Activated naive CD4-positive, alpha-beta T cell treated with anti-CD3 and anti-CD28 coated beads, Interleukin-2, amount 50 U/mL, for 72 hours (primary cell): ENCODE measurements around the gene TBX18. TPM values are rescaled to one million over a fixed set of nuclear protein-coding genes. Genes with fewer than 3 reads are reported as not detected.

ENCODE experiments used
- ATAC-seq, 2 donors: fragments of 150-1000 bp; cut with Tn5 transposase; 2 replicates each; pipeline ENCODE4 v1.10.0; 2021; ENCODE audit warnings: mild to moderate bottlenecking in 2 of 2, moderate library complexity in 2 of 2
- DNase-seq, 2 donors: peaks; one replicate each; pipeline ENCODE4 v3.0.0; 2021 to 2022; ENCODE audit warnings: low spot score in 2 of 2
- H3K27ac Mint-ChIP-seq, 2 donors: one replicate each; pipeline ENCODE4 v1.8.0; 2022; ENCODE audit warnings: mild to moderate bottlenecking in 2 of 2, mixed read lengths in 2 of 2
- H3K36me3 Mint-ChIP-seq, 2 donors: one replicate each; pipeline ENCODE4 v1.8.0; 2022; ENCODE audit warnings: mixed read lengths in 2 of 2
- H3K9me3 Mint-ChIP-seq, 2 donors: one replicate each; pipeline ENCODE4 v1.8.0; 2022; ENCODE audit warnings: mixed read lengths in 2 of 2
- total RNA-seq, 2 donors: library from RNA; stranded (reverse); gene quantifications; one replicate each; pipeline ENCODE4 v1.2.3, GENCODE V29; 2022

Gene TBX18
- total RNA-seq, 2 donors from 2014 or later = not detected

DNA sequence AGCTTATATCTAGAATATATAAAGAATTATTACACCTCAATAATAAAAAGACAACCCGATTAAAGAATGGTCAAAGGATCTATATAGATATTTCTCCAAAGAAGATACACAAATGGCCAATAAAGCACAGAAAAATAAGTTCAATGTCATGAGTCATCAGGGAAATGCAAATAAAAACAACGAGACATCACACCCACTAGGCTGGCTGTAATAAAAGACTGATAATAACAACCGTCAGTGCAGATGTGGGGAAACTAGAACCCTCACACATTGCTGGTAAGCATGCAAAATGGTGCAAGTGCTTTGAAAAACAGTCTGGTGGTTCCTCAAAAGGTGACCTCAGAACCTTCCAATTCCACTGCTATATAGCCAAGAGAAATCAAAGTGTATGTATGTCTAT, 33.0 kb downstream of the TBX18 start:
- ATAC-seq (no peak), DNase-seq (no peak)
- Mint-ChIP-seq H3K27ac (no peak overlapping the region), H3K9me3 (peaks cover 0 to 7% of the 10 kb centered on the region in 2 donors), H3K36me3 (no peaks in the 10 kb centered on the region)

DNA sequence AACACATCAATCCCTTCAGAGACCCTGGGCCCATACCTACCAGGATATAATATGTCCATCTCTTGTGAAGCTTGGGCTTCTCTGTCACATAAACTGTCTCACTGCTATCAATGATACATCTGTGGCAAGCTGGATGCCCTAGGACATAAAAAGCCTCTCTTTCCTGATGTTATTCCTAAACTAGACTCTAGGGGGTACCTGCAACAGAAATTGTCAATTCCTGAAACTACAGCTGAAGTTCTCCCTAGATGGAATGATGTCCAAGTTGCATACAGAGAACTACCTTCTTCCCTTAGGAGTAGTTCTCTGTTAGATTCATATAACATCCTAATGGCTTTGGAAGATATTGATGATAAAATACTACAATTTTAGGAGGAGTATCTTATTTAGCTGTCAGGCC, 35.8 kb downstream of the TBX18 start:
- no peak for ATAC-seq
- DNase-seq = no peak
- no peak overlapping the region for H3K27ac Mint-ChIP-seq
- no peaks in the 10 kb centered on the region for H3K36me3 Mint-ChIP-seq
- peaks cover 0 to 7% of the 10 kb centered on the region in 2 donors for H3K9me3 Mint-ChIP-seq

DNA sequence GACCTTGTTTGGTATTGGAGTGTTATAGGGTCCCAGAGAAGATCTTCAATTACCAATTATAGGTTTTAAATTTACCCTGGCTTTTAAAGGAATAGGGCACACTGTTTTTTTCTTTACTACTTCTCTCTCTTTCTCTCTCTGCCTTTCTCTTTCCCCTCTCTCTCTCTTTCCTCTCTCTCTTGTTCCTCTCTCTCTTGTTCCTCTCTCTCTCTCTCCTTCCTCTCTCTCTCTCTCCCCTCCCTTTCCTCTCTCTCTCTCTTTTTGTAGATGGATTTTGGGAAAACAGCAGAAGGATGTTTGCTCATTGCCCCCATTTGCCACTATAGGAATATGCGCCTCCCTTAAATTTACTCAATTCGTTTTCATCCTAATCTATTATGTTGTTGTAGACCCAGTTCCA, 45.2 kb downstream of the TBX18 start:
- DNase-seq = no peak
- no peak overlapping the region for H3K27ac Mint-ChIP-seq
- H3K9me3 Mint-ChIP-seq = peaks cover 0 to 4% of the 10 kb centered on the region in 2 donors
- no peaks in the 10 kb centered on the region for H3K36me3 Mint-ChIP-seq
- no peak for ATAC-seq

DNA sequence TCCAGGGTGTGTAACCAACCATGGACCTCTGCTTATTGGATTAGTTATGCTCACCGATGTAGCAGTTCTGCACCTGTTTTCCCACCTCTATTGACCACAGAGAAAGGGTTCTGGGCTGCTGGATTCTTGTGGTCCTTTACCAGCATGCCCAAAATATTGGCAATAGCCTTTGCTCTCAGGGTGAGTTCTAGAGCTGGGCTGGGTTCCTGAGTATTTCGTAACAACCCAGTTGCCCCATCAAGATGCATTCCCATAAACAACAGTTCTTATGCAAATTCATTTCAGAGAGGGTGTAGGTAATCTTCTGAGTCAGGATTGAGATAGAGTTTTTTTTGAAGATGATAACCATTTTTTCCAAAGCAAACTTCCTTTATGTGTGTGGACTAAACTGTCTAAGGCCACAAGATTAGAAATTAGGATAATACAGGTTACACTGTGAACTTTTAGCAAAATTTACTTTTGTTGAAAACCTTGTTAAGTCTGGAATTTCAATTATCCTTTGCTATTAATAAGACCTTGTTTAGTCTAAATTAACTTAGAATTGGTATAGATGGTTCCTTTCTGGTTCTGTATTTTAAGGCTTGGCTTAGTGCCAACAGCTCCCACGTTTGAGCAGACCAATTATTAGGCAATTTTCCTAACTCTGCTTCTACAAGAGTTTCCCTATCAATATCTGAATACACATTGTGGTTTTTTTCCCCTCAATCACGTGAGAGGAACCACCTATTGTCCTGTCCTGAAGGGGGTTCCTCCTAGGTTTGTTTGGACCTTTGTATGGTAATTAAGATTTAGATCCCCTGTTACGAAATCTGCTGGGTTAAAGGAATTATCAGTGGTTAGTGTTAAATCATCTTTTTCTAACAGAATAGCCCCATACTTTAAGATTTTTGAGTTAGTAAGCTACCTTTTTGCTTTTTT, 46.1 kb downstream of the TBX18 start:
- DNase-seq (no peak), ATAC-seq (no peak)
- peaks cover 0 to 4% of the 10 kb centered on the region in 2 donors for H3K9me3 Mint-ChIP-seq
- no peaks in the 10 kb centered on the region for H3K36me3 Mint-ChIP-seq
- H3K27ac Mint-ChIP-seq = no peak overlapping the region

DNA sequence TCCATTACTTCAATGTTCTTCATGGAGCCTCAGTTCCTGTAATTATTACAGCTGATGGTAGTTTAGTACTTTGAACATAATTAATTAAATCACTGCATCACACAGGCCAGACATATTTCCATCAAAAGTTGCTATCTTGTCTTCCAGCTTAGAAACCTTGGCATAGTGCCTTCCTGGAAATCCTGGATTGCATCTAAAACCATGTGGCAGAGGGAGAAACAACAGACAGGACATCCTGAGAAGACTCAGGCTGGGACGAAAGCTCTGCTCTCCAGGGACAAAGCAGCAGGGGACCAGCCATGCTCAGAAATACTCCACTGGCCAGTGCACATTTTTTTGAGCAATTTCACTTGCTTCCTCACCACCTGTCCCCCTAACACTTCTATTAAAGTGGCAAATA, 55.3 kb downstream of the TBX18 start:
- no peak overlapping the region for H3K27ac Mint-ChIP-seq
- no peaks in the 10 kb centered on the region for H3K36me3 Mint-ChIP-seq
- DNase-seq (no peak), ATAC-seq (no peak)
- peaks cover 8% of the 10 kb centered on the region in 2 donors for H3K9me3 Mint-ChIP-seq

DNA sequence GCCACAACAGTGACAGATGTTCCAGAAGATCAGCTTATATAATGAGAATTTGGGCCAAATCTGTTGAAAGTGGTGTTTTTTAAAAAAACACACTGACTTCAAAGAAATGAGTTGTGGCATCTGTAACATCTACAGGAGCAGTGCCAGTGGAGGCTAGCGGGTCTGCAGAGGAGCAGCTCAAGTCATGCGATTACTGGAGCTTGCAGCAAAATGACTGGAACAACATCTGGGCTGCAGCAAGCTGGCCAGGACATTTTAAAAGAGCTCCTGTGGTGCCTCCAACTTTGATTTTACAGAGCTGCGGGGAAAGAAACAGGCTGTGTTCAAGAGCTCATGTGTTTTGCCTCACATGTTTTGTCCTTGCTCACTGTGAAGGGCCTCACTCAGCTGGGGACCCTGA, 57.2 kb downstream of the TBX18 start:
- peaks cover 4 to 7% of the 10 kb centered on the region in 2 donors for H3K9me3 Mint-ChIP-seq
- no peak for ATAC-seq
- no peak overlapping the region for H3K27ac Mint-ChIP-seq
- no peaks in the 10 kb centered on the region for H3K36me3 Mint-ChIP-seq
- no peak for DNase-seq

DNA sequence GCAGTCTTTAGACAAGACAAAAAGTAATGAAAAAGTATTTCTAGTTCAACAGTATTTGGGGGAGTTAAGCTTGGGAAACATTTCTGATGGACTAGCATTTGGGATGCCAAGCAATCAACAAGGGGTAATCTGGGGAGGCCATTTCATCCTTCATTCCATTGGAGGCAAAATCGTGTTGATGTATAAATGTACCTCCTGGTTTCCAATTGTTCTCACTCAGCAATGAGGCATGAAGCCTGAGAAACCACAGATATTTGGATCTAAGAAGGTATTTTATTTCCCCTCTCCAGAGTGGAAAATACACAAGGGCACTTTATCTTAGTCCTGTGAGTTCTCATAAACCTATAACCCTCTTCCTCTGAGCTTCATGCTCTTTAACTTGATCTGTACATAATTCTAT, 68.2 kb downstream of the TBX18 start:
- ATAC-seq = no peak
- H3K9me3 Mint-ChIP-seq = peaks cover 0 to 7% of the 10 kb centered on the region in 2 donors
- H3K27ac Mint-ChIP-seq = no peak overlapping the region
- no peak for DNase-seq
- H3K36me3 Mint-ChIP-seq = no peaks in the 10 kb centered on the region

DNA sequence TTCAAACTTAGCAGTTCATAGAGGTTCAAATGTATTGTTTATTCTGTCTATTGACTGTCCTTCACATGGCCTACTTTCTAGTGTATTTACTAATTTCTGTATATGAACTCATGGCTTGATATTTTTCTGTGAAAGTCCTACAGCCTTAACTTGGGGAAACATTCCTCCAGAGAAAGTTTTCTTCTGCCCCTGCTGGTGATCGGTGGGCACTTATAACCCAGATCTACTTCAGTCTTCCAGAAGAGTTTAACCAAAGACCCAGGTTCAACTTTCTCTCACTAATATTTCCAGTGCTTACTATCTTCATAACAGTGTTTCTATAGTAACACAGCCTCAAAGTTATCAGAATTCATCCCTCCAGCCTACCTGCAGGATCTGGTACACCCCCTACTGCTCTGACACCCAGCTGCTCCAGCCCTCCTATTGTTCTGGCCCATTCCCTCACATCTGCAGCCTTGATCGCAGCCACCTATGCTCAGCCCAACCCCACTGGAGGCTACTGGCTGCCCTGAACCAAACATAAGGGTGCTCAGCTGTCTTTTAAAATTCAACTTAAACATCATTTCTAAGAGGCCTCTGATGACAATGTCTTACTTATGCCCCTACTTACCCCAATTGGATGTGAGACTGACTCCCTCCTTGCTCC, 72.3 kb downstream of the TBX18 start:
- Mint-ChIP-seq H3K27ac (no peak overlapping the region), H3K9me3 (peaks cover 0 to 4% of the 10 kb centered on the region in 2 donors), H3K36me3 (no peaks in the 10 kb centered on the region)
- no peak for ATAC-seq
- no peak for DNase-seq

DNA sequence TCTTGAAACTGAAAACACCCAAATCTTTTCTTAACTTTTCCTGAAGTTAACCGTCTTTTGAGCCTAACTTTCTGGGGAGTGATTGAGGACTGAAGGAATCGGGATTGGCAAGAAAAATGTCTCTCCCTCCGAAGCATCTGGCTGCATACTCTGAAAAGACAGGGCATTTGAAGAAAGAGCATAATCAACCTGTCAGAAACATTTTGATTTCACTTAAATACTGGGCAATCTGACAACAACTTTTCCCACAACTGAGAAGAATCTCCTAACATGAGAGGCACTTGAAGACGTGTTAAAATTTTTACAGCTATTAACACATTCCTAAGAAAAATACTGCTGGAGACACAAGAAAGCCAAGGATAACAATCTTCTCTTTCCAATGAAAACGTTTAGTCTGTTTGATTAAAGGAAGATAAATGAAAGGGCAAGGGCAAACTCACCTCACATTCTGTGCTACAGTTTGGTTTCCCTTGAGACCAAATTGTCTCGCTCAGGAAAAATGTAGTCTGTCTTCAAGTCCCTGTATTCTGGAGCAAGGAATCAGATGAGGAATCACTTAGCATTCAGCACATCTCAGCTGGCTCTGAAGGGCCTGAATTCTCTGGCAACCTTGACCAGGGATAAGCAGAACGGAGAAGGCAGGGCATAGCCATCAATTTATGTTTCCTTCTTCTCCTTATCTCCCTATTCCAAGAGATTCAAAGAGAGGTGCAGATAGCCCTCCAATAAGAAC, 76.1 kb downstream of the TBX18 start:
- DNase-seq = no peak
- H3K9me3 Mint-ChIP-seq = peaks cover 0 to 4% of the 10 kb centered on the region in 2 donors
- no peaks in the 10 kb centered on the region for H3K36me3 Mint-ChIP-seq
- no peak overlapping the region for H3K27ac Mint-ChIP-seq
- ATAC-seq = no peak

DNA sequence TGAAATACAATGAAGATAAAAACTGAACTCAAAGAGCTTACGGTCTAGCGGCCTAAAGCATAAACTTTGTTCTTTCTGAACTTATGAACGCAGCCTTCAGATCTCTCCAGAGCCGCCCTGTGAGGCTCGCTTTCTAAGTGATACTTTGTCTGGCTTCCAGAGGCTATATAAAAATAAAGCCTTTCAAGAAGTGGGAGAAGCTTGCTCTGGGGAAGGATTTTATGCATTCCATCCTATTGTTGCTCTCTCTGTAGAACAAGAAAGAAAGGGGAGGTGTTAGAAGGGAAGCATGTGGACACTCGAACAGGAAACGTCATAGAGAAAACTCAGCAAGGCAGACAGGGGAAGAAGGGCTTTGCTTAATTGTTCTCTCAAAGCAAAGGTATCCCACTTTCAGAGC, 77.0 kb downstream of the TBX18 start:
- no peaks in the 10 kb centered on the region for H3K36me3 Mint-ChIP-seq

DNA sequence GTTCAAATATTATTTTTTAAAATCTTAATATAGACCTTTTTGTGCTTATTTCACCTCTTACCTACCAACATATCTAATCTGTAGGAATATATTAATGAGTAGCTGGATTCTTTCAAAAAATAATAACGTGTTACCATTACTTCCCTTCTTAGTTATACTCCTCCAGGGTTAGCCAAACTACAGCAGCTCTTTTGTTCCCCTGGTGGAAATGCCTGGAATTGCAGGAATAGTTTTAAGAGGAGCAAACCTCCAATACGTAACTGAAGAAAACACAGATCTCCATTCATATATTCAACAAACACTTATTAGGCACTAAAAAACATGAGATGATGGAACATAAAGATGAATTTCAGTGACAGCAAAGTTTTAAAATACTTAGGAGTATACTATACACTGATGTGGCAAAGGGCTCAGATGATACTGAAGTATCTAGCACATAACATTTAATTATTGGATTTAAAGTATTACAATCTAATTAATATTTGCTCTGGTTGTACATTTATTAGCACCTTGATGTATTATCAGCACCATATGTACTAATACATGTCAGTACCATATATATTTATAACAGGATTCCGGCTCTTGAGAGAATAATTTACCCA, 78.3 kb downstream of the TBX18 start:
- DNase-seq = peak in 1 of 2 donors; percentile 18
- Mint-ChIP-seq H3K36me3 (no peaks in the 10 kb centered on the region), H3K27ac (no peak overlapping the region), H3K9me3 (peaks cover 0 to 5% of the 10 kb centered on the region in 2 donors)
- ATAC-seq = no peak

More for the DNA sequence above, 77.0 kb downstream of the TBX18 start:
- no peak for DNase-seq
- no peak for ATAC-seq
- no peak overlapping the region for H3K27ac Mint-ChIP-seq
- H3K9me3 Mint-ChIP-seq = peaks cover 0 to 4% of the 10 kb centered on the region in 2 donors

DNA sequence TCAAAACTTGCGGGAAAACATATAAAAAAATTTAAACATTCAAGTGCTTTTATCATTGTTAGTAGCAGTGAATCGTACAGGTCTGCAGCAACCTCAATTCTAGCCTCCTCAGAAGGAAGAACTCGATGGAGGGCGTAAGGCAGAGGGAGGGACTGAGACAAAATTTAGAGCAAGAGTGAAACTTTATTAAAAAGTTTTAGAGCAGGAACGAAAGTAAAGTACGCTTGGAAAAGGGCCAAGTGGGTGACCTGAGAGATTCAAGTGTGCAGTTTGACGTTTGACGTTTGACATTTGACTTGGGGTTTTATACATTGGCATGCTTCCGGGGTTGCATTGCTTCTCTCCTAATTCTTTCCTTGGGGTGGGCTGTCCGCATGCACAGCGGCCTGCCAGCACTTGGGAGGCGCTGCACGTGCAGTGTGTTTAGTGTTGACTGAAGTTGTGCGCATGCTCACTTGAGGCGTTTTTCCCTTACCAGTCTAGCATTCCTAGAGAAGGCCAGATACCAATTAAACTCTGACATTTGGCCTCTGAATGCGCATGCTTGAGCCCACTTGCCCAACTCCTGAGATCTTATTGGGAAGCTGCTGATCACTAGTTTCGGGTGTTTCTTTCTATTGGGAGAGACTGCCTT, 82.6 kb downstream of the TBX18 start:
- no peaks in the 10 kb centered on the region for H3K36me3 Mint-ChIP-seq
- ATAC-seq (no peak), DNase-seq (no peak)
- H3K9me3 Mint-ChIP-seq = peaks cover 0 to 11% of the 10 kb centered on the region in 2 donors
- H3K27ac Mint-ChIP-seq = no peak overlapping the region

DNA sequence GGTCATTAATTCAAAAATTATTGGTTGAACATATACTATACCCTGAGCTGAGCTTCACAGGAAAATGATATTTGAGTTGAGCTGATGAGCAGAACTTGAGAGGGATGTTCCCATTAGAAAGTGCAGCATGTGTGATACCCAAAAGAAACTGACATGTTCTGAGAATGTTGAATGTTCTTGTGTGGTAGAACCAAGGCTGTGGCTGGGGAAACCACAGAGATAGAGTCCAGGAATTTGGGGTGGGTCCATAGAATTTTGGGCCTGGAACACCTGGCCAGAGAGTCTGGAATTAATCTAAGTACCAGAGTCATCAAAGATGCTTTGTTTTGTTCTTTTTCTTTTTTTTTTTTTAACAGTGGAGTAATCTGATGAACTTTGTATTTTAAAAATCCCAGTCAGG, 88.7 kb downstream of the TBX18 start:
- peaks cover 0 to 19% of the 10 kb centered on the region in 2 donors for H3K9me3 Mint-ChIP-seq
- DNase-seq = no peak
- no peak overlapping the region for H3K27ac Mint-ChIP-seq
- no peak for ATAC-seq
- no peaks in the 10 kb centered on the region for H3K36me3 Mint-ChIP-seq

DNA sequence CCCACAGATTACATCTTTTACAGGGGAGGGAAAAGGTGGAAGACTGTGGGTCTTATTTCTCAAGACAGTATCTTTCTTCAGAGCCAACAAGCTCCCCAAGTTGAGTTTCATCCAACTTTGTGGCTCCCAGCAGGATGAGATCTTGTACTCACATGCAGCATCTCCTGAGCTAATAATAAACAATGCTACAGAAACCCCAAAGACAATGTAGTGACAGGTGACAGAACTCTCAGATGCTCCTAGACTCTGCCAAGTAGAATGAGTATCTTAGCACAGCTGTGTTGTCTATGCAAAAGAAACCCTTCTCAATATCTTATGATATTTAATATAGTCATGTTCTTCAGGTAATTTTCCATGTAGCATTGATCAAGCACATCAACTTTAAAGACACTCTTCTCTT, 90.0 kb downstream of the TBX18 start:
- Mint-ChIP-seq H3K36me3 (no peaks in the 10 kb centered on the region), H3K9me3 (peaks cover 0 to 16% of the 10 kb centered on the region in 2 donors), H3K27ac (no peak overlapping the region)
- DNase-seq = no peak
- no peak for ATAC-seq

DNA sequence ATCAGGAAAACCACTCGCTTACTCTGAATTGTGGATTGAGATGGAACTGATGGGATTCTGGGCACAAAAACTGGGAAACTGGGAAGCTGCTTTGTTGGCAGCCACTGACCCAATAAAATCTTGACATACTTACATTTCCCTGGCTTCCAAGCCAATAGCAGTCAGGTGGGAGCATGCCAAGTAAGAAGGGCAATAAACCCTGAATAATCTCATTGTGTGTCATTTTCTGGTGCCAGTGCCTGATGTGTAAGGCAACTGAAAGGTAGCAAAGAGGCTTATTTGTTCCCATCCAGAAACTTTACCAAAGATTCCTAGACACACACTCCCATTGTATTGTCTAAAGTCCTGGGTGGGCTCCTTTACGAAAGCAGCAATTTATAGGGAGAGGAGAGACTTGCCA, 93.2 kb downstream of the TBX18 start:
- no peak for ATAC-seq
- H3K9me3 Mint-ChIP-seq = peaks cover 4 to 19% of the 10 kb centered on the region in 2 donors
- no peak for DNase-seq

DNA sequence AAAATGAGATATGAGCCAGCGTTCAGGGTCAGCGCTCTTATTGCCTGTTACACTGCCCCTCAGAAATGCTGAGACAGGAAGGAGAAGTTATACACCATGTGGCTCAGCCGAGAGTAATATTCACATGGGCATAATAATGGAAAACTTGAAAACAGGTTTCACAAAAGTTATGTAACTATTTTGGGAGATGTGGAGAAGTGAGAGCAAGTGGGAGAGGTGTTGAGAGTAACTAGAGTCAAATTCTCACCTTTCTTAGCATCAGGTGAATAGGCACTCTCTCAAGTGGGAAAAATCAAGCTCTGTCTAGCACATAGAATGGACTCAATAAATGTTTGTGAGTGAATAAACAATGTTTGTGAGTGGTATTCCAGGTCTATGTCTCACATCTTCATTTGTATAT, 94.5 kb downstream of the TBX18 start:
- ATAC-seq (no peak), DNase-seq (no peak)
- H3K9me3 Mint-ChIP-seq = peaks cover 4 to 15% of the 10 kb centered on the region in 2 donors
- no peak overlapping the region for H3K27ac Mint-ChIP-seq
- no peaks in the 10 kb centered on the region for H3K36me3 Mint-ChIP-seq

More for the DNA sequence above, 93.2 kb downstream of the TBX18 start:
- H3K27ac Mint-ChIP-seq = no peak overlapping the region
- no peaks in the 10 kb centered on the region for H3K36me3 Mint-ChIP-seq
